Colonic mucosa (tissue), 4 donors: ENCODE data around the gene PLXNA1. TPM values are rescaled to one million over a fixed set of nuclear protein-coding genes. Genes with fewer than 3 reads are reported as not detected.

Source experiments
- DNase-seq: peaks from one replicate; pipeline ENCODE4 v3.0.0-alpha.2; 2020
- H3K27ac ChIP-seq: fragments of 200-600 bp; one replicate; pipeline ENCODE4 v1.8.0; 2021
- H3K27me3 ChIP-seq: fragments of 200-600 bp; one replicate; pipeline ENCODE4 v1.8.0; 2021
- H3K36me3 ChIP-seq: fragments of 200-600 bp; one replicate; pipeline ENCODE4 v1.8.0; 2021
- H3K4me1 ChIP-seq: fragments of 200-600 bp; one replicate; pipeline ENCODE4 v1.8.0; 2021; ENCODE audit warnings: mild to moderate bottlenecking
- H3K4me3 ChIP-seq: fragments of 200-600 bp; one replicate; pipeline ENCODE4 v1.8.0; 2021
- H3K9ac ChIP-seq, 2 donors: one replicate each; pipeline ENCODE4 v1.7.0; 2013; ENCODE audit warnings: control low read depth in 2 of 2, low read depth in 2 of 2, low read length in 2 of 2
- H3K9me3 ChIP-seq: fragments of 200-600 bp; one replicate; pipeline ENCODE4 v1.8.0; 2021
- CTCF ChIP-seq: fragments of 200-600 bp; IDR thresholded peaks from one replicate; pipeline ENCODE4 v1.8.0; 2022; ENCODE audit warnings: antibody characterized with exemption, mild to moderate bottlenecking
- intact Hi-C: fragments of 100-400 bp; cut with DNase I; formaldehyde crosslinking; loops from one replicate; pipeline ENCODE4 v1.14.1; 2022
- total RNA-seq, 2 donors: library from RNA; stranded (reverse); fragmentation: NEBNext Ultra II Directional in 1 of 2; extraction: Animal tissue kit (Norgen Biotek cat#: 25700) in 1 of 2; gene quantifications; one replicate each; pipeline ENCODE4 v1.2.1, GENCODE V29; 2021
- donor health status: healthy.
- donor health status: DM: no; HTN: no; CAD: no.
- donor health status: DM: no; HTN: no; CAD: no.

The PLXNA1 gene
- total RNA-seq, 2 donors from 2014 or later = 16.0 to 19.3 TPM

- TF ChIP-seq CTCF = no peak
- no peak overlapping the region for H3K4me3 ChIP-seq
- intact Hi-C loops = no loop called here
- no peaks in the 10 kb centered on the region for H3K9me3 ChIP-seq
- peaks cover 4% of the 10 kb centered on the region for H3K4me1 ChIP-seq
- H3K9ac ChIP-seq = no peak overlapping the region
- H3K27ac ChIP-seq = no peak overlapping the region
- no peaks in the 10 kb centered on the region for H3K36me3 ChIP-seq
- H3K27me3 ChIP-seq = no peaks in the 10 kb centered on the region
- DNase-seq = no peak
Measured at GRCh38 chr3:126941721-126942270, 41.1 kb upstream of the PLXNA1 start.

GRCh38 chr3:126944089-126944965 is 38.6 kb upstream of the PLXNA1 start:
- Histone ChIP-seq H3K4me1 (peaks cover under 1% of the 10 kb centered on the region), H3K9ac (no peak overlapping the region), H3K27me3 (no peaks in the 10 kb centered on the region), H3K36me3 (no peaks in the 10 kb centered on the region), H3K27ac (no peak overlapping the region), H3K9me3 (no peaks in the 10 kb centered on the region), H3K4me3 (no peak overlapping the region)
- TF ChIP-seq CTCF = no peak
- intact Hi-C loops = no loop called here
- no peak for DNase-seq

DNA sequence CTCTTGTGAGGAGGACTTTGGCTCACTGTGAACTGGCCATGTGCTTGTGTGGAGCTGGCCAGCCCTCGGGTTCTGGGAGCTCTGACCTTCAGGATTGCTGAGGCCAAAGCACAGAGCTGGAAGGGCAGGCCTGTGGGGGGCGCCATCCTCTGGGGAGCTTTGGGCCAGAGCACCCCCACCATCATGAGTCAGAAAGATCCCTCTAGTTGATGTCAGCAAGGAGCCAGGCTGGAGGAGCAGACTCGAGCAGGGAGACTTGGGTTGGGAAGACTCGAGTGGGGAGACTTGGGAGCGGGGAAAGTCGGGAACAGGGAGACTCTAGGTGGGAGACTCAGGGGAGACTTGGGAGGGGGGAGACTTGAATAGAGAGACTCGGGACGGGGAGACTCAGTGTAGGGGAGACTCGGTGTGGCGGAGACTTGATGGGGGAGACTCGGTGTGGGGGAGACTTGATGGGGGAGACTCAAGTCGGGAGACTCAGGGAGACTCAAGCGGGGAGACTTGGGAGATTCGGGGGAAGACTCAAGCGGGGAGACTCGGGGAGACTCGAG is 37.7 kb upstream of the PLXNA1 start:
- intact Hi-C loops = no loop called here
- Histone ChIP-seq H3K9me3 (no peaks in the 10 kb centered on the region), H3K36me3 (no peaks in the 10 kb centered on the region), H3K4me3 (no peak overlapping the region), H3K4me1 (no peaks in the 10 kb centered on the region), H3K27me3 (no peaks in the 10 kb centered on the region), H3K9ac (no peak overlapping the region), H3K27ac (no peak overlapping the region)
- no peak for TF ChIP-seq CTCF
- no peak for DNase-seq

DNA sequence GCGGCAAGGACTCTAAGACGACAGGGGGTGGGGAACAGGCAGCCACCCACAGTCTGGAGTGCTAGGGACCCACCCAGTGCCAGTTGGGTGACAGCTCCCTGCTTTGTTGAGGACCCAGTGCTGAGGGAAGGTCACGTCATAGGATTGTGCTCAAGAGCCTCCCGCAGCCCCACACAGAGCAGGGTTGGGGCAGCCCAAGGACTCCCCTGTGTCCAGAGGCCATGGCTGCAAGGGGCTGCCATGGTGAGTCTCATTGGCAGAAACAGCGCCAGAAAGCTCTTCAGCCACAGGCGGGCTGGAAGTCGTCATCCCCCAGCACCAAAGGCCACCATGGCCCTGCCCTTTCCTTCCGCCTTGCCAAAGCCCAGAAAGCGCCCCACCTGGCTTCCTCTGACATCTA is 37.0 kb upstream of the PLXNA1 start:
- DNase-seq = no peak
- no peaks in the 10 kb centered on the region for H3K36me3 ChIP-seq
- no peak overlapping the region for H3K9ac ChIP-seq
- H3K4me1 ChIP-seq = no peaks in the 10 kb centered on the region
- no peaks in the 10 kb centered on the region for H3K27me3 ChIP-seq
- intact Hi-C loops = no loop called here
- TF ChIP-seq CTCF = no peak
- H3K9me3 ChIP-seq = no peaks in the 10 kb centered on the region
- H3K27ac ChIP-seq = no peak overlapping the region
- H3K4me3 ChIP-seq = no peak overlapping the region

DNA sequence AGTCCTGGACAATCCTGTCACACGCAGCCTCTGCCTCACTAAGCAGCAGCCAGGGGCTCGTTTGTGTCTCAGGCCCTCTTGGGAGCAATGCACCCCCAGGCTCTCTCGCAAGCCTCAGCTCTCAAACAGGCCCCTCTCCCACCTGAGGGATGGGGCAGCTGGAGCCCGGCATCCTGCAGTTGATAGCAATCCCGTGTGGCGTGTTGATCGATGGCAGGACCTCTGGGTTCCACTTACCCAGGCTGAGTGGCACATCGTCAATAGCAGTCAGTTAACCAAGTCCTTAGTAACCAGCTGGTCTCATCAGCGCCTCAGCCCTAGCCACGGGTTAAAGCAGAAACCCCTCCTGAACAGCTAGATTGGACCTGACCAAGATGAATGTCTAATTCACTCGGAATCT is 36.5 kb upstream of the PLXNA1 start:
- no peak for DNase-seq
- no peaks in the 10 kb centered on the region for H3K9me3 ChIP-seq
- H3K9ac ChIP-seq = no peak overlapping the region
- no peak for TF ChIP-seq CTCF
- no peak overlapping the region for H3K27ac ChIP-seq
- intact Hi-C loops = no loop called here
- no peaks in the 10 kb centered on the region for H3K4me1 ChIP-seq
- no peaks in the 10 kb centered on the region for H3K27me3 ChIP-seq
- H3K4me3 ChIP-seq = no peak overlapping the region
- H3K36me3 ChIP-seq = no peaks in the 10 kb centered on the region
